ENCODE results near the gene KCNQ5.

- TF ChIP-seq CTCF (IDR thresholded peaks at IDR 0.05) (no peak), POLR2AphosphoS5 (IDR thresholded peaks at IDR 0.05) (no peak), POLR2A (IDR thresholded peaks at IDR 0.05) (no peak)
These were observed 494.5 kb downstream of the KCNQ5 start for GRCh38 chr6:73116330-73116729.
